Measurements from ENCODE around the gene TMEM89. TPM values are rescaled to one million over a fixed set of nuclear protein-coding genes. Genes with fewer than 3 reads are reported as not detected.

Gene TMEM89
- total RNA-seq, 1 donor from 2014 or later, result not detected

DNA sequence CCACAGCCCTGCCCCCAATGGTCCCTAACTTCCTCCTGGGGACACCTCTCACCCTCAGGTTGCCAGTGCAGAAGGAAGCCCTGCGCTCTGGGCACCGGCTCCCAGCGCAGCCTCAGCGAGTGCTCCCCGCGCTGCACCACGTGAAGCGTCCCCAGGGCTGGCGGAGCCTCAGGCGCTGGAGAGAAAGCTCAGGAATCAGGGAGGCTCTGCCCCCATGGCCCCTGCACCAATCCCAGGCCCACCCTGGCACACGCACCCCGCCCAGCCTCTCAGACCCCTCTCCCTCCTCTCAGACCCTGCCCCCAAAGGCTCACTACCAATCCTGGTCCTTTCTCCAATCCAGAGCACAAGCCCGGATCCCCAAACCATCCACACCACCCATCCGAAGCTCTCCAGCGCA lies 33.3 kb downstream of the TMEM89 start:
- DNase-seq (ENCODE audit: low read depth), result no peak

GRCh38 chr3:48587686-48588085 lies 33.9 kb downstream of the TMEM89 start:
- no peak for DNase-seq (ENCODE audit: low read depth)

DNA sequence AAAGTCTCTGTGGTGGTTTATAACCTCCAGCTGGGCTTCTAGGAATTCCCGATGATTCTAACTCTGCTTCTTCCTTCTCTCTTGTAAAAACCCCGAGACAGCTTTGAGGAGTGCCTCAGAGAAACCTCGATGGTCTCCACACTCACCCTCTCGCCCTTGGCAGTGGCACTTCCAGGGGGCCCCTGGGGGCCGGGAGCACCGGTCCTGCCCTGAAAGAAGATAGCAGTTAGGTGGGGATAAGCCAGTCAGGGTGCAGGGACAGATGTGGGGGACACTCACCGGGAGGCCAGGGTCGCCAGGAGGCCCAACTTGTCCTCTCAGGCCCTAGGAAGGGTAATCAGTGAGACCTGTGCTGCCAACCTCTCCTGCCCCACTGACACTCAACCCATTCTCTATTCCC lies 36.2 kb downstream of the TMEM89 start:
- no peak for DNase-seq (ENCODE audit: low read depth)

DNA sequence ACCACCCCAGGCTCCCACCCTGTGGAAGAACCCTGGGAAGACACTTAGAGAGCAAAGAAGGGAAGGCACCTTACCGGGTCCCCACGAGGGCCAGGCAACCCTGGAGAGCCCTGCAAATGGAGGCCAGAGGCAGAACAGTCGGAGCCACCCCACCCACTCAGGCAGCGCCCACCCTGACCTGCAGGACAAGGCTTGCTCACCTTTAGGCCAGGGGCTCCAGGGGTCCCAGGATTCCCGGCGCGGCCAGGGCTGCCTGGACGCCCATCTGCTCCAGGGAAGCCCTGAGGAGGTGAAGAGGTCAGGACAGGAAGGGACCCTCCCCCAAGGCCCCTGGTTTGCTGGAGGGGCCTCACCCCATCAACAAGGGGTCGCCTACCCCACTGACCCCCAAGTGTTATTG lies 36.7 kb downstream of the TMEM89 start:
- DNase-seq (ENCODE audit: low read depth), result no peak

GRCh38 chr3:48581621-48582481 lies 39.7 kb downstream of the TMEM89 start:
- DNase-seq (ENCODE audit: low read depth), result no peak

- no peak for DNase-seq (ENCODE audit: low read depth)
Observed at GRCh38 chr3:48576647-48577046, 44.9 kb downstream of the TMEM89 start.

DNA sequence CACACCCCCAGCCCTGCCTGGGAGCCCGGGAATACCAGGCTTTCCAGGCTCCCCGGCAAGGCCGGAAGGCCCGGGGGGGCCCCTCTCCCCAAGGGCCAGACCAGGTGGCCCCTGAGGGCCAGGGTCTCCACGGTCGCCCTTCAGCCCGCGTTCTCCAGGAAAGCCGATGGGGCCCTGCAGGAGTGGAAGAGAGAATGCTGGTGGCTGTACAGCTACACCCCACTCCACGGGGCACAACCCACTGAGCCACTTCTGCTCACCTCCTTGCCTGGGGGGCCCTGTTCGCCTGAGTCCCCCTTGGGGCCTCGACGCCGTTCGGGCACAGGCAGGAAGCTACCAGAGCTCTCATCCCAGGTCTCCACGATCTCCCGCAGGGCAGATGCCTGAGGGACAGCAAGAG lies 46.2 kb downstream of the TMEM89 start:
- no peak for DNase-seq (ENCODE audit: low read depth)

- no peak for DNase-seq (ENCODE audit: low read depth)
Observed at GRCh38 chr3:48573973-48574585, 47.5 kb downstream of the TMEM89 start.

DNA sequence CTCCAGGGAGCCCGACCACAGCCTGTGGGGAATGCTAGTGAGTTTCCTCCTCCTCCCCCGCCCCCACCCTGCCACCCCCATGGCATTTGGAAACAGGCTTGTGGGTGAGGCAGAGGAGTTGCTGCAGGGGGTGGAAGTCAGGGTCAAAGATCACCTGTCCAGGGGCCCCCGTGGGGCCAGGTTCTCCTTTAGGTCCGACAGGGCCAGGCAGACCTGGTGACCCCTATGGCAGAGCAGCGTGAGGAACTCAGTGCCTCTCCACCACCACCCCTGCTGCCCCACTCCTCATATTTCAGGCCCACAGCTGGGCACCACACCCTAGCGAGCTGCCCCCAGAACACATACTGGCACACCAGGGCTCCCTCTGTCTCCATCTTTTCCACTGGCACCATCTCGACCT lies 49.1 kb downstream of the TMEM89 start:
- DNase-seq (ENCODE audit: low read depth), result no peak

DNA sequence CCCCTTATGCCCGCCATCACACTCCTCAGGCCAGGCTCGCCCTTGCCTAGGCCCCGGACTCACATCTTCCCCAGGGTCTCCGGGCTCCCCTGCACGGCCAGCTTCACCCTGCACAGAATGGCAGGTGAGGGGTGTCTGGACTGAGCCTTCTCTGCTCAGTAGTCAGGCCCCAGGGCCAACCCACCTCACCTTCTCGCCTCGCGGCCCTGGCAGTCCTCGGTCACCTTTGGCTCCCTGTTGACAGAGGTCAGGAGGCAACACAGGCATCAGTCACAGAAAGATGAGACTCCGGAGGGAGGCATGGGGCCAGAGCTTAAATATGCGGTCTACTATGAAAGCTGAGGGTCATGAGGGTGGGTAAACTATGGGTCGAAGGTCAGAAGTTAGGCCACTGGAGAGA lies 49.6 kb downstream of the TMEM89 start:
- no peak for DNase-seq (ENCODE audit: low read depth)

Other genes with a start within 250 kb of the TMEM89 start
- not detected in 2 replicates for gene FBXW12, start 249.6 kb downstream of the TMEM89 start, total RNA-seq
- gene PLXNB1, start 191.7 kb downstream of the TMEM89 start, total RNA-seq, result 38.2 and 191 TPM in 2 replicates
- 24.0 and 37.5 TPM in 2 replicates for gene CCDC51, start 181.7 kb downstream of the TMEM89 start, total RNA-seq
- gene TMA7, start 181.5 kb downstream of the TMEM89 start, total RNA-seq, result 201 and 228 TPM in 2 replicates
- gene ATRIP, start 175.0 kb downstream of the TMEM89 start, total RNA-seq, result 4.3 and 5.2 TPM in 2 replicates
- gene SHISA5, start 117.6 kb downstream of the TMEM89 start, total RNA-seq, result 116 and 143 TPM in 2 replicates
- gene PFKFB4, start 65.0 kb downstream of the TMEM89 start, total RNA-seq, result 11.3 and 38.2 TPM in 2 replicates
- 4.0 and 11.5 TPM in 2 replicates for gene UCN2, start 58.0 kb downstream of the TMEM89 start, total RNA-seq
- 129 and 165 TPM in 2 replicates for gene COL7A1, start 26.4 kb downstream of the TMEM89 start, total RNA-seq
- gene UQCRC1, start 12.1 kb downstream of the TMEM89 start, total RNA-seq, result 549 and 618 TPM in 2 replicates
- gene SLC26A6, start 13.7 kb upstream of the TMEM89 start, total RNA-seq, result 21.0 and 45.5 TPM in 2 replicates
- 1.9 and 2.7 TPM in 2 replicates for gene CELSR3, start 41.1 kb upstream of the TMEM89 start, total RNA-seq
- gene NCKIPSD, start 64.1 kb upstream of the TMEM89 start, total RNA-seq, result 6.3 and 26.7 TPM in 2 replicates
- 50.7 and 96.5 TPM in 2 replicates for gene IP6K2, start 95.5 kb upstream of the TMEM89 start, total RNA-seq
- gene PRKAR2A, start 226.1 kb upstream of the TMEM89 start, total RNA-seq, result 33.5 and 44.5 TPM in 2 replicates